Neural cell (in vitro differentiated cells): ENCODE data around the gene PPP1R15B. TPM values are rescaled to one million over a fixed set of nuclear protein-coding genes. Genes with fewer than 3 reads are reported as not detected.

Experiments
- H2AFZ ChIP-seq: fragments of 200-600, 300-800 bp; sonication (generic), shearing (Covaris generic); 2 replicates; pipeline ENCODE4 v1.6.0; 2014; ENCODE audit warnings: low read depth, mild to moderate bottlenecking, antibody characterized with exemption, low read length, moderate library complexity
- H3F3A ChIP-seq: fragments of 200-600 bp; shearing (Covaris generic); 2 replicates; pipeline ENCODE4 v1.6.1; 2016; ENCODE audit warnings: mild to moderate bottlenecking, moderate library complexity, mixed read lengths, antibody characterized with exemption, low read length; ENCODE audit not compliant: insufficient read depth, poor library complexity, severe bottlenecking
- H3K27ac ChIP-seq: fragments of 200-600, 300-800 bp; sonication (generic), shearing (Covaris generic); 2 replicates; pipeline ENCODE4 v1.5.1; 2014; ENCODE audit warnings: mild to moderate bottlenecking, low read length, moderate library complexity
- H3K27me3 ChIP-seq: fragments of 300-800, 200-600 bp; sonication (generic), shearing (Covaris generic); 2 replicates; pipeline ENCODE4 v1.6.0; 2014; ENCODE audit warnings: mild to moderate bottlenecking, low read depth, low read length, moderate library complexity; ENCODE audit not compliant: insufficient read depth
- H3K36me3 ChIP-seq: fragments of 300-800, 200-600 bp; sonication (generic), shearing (Covaris generic); 2 replicates; pipeline ENCODE4 v1.5.1; 2014; ENCODE audit warnings: mild to moderate bottlenecking, antibody characterized with exemption, low read length, moderate library complexity; ENCODE audit not compliant: insufficient read depth
- H3K4me2 ChIP-seq: fragments of 300-800, 200-600 bp; sonication (generic), shearing (Covaris generic); 2 replicates; pipeline ENCODE4 v1.6.0; 2014; ENCODE audit warnings: mild to moderate bottlenecking, low read length
- H3K4me3 ChIP-seq: fragments of 300-800, 200-600 bp; sonication (generic), shearing (Covaris generic); 2 replicates; pipeline ENCODE4 v1.5.1; 2014; ENCODE audit warnings: mild to moderate bottlenecking, low read length, moderate library complexity
- H3K79me2 ChIP-seq: fragments of 200-600 bp; shearing (Covaris generic); replicated peaks from 2 replicates; pipeline ENCODE4 v1.6.0; 2014; ENCODE audit warnings: mild to moderate bottlenecking, low read length, moderate library complexity; ENCODE audit not compliant: insufficient read depth
- H3K9ac ChIP-seq: fragments of 300-800, 200-600 bp; sonication (generic), shearing (Covaris generic); 2 replicates; pipeline ENCODE4 v1.6.1; 2016; ENCODE audit warnings: mild to moderate bottlenecking, low read length, mixed read lengths
- H3K9me2 ChIP-seq: fragments of 200-600 bp; shearing (Covaris generic); 2 replicates; pipeline ENCODE4 v1.6.1; 2016; ENCODE audit warnings: mild to moderate bottlenecking, low read length, mixed read lengths; ENCODE audit not compliant: insufficient read depth
- H3K9me3 ChIP-seq: fragments of 200-600, 300-800 bp; sonication (generic), shearing (Covaris generic); 2 replicates; pipeline ENCODE4 v1.6.1; 2016; ENCODE audit warnings: mild to moderate bottlenecking, mixed run types, low read length, moderate library complexity, mixed read lengths
- H4K20me1 ChIP-seq: fragments of 200-600 bp; shearing (Covaris generic); 2 replicates; pipeline ENCODE4 v1.6.1; 2016; ENCODE audit warnings: mild to moderate bottlenecking, mixed run types; ENCODE audit not compliant: insufficient read depth
- EP300 ChIP-seq: fragments of 450-650 bp; conservative IDR thresholded peaks from 2 replicates; pipeline ENCODE4 v1.6.1; 2014; ENCODE audit warnings: antibody characterized with exemption, mild to moderate bottlenecking, moderate library complexity; ENCODE audit not compliant: poor library complexity, severe bottlenecking
- EZH2 ChIP-seq: fragments of 200-600, 300-800 bp; shearing (Covaris generic), sonication (generic); IDR thresholded peaks from 2 replicates; pipeline ENCODE4 v1.6.1; 2014; ENCODE audit warnings: antibody characterized with exemption, low read length, borderline replicate concordance, mild to moderate bottlenecking; ENCODE audit not compliant: insufficient read depth, poor library complexity, severe bottlenecking
- MXI1 ChIP-seq: fragments of 450-650 bp; conservative IDR thresholded peaks from 2 replicates; pipeline ENCODE4 v1.6.1; 2014; ENCODE audit warnings: antibody characterized with exemption, mild to moderate bottlenecking; ENCODE audit not compliant: poor library complexity, severe bottlenecking
- POLR2AphosphoS5 ChIP-seq: IDR thresholded peaks from 2 replicates; pipeline ENCODE4 v1.6.1; 2012
- RAD21 ChIP-seq: fragments of 450-650 bp; conservative IDR thresholded peaks from 2 replicates; pipeline ENCODE4 v1.6.1; 2014; ENCODE audit warnings: antibody characterized with exemption, mild to moderate bottlenecking, moderate library complexity
- REST ChIP-seq: IDR thresholded peaks from 2 replicates; pipeline ENCODE4 v1.6.1; 2012; ENCODE audit warnings: borderline replicate concordance
- SMC3 ChIP-seq: fragments of 450-650 bp; conservative IDR thresholded peaks from 2 replicates; pipeline ENCODE4 v1.6.1; 2014; ENCODE audit warnings: antibody characterized with exemption, mild to moderate bottlenecking, moderate library complexity; ENCODE audit not compliant: poor library complexity
- TAF1 ChIP-seq: IDR thresholded peaks from 2 replicates; pipeline ENCODE4 v1.6.1; 2012; ENCODE audit warnings: low read depth
- polyA plus RNA-seq: library from polyadenylated mRNA; depleted of rRNA; stranded (reverse); fragments of >200 nt; gene quantifications from 2 replicates; pipeline ENCODE4 v1.2.3, GENCODE V29; 2014
- TF ChIP-seq, protein P1 (sequence below): fragments of 450-650 bp; IDR thresholded peaks from 2 replicates; pipeline ENCODE4 v1.5.1; 2014; ENCODE audit warnings: antibody characterized with exemption, mild to moderate bottlenecking, moderate library complexity; ENCODE audit not compliant: poor library complexity, severe bottlenecking

The PPP1R15B gene
- polyA plus RNA-seq, 1 donor from 2014 or later = 30.1 TPM

- no peaks in the 10 kb centered on the region for H3K9me2 ChIP-seq
- no peak overlapping the region for H3K9ac ChIP-seq
- H3K4me2 ChIP-seq = no peak overlapping the region
- H3F3A ChIP-seq = no peaks in the 10 kb centered on the region
- TF ChIP-seq RAD21 = no peak
- H3K9me3 ChIP-seq = no peaks in the 10 kb centered on the region
- no peak overlapping the region for H3K4me3 ChIP-seq
- no peak overlapping the region for H2AFZ ChIP-seq
- peaks cover 15% of the 10 kb centered on the region for H3K36me3 ChIP-seq
- no peak overlapping the region for H3K27ac ChIP-seq
- no peaks in the 10 kb centered on the region for H3K27me3 ChIP-seq
- H4K20me1 ChIP-seq = no peaks in the 10 kb centered on the region
- no peaks in the 10 kb centered on the region for H3K79me2 ChIP-seq
These were observed 14.9 kb upstream of the PPP1R15B start for GRCh38 chr1:204426474-204426873.

- no peaks in the 10 kb centered on the region for H3K27me3 ChIP-seq
- no peak overlapping the region for H2AFZ ChIP-seq
- H4K20me1 ChIP-seq = no peaks in the 10 kb centered on the region
- H3K9me3 ChIP-seq = no peaks in the 10 kb centered on the region
- no peaks in the 10 kb centered on the region for H3K9me2 ChIP-seq
- peaks cover 16% of the 10 kb centered on the region for H3K36me3 ChIP-seq
- TF ChIP-seq EZH2 = no peak
- TF ChIP-seq POLR2AphosphoS5 = no peak
- TF ChIP-seq, protein P1, sequence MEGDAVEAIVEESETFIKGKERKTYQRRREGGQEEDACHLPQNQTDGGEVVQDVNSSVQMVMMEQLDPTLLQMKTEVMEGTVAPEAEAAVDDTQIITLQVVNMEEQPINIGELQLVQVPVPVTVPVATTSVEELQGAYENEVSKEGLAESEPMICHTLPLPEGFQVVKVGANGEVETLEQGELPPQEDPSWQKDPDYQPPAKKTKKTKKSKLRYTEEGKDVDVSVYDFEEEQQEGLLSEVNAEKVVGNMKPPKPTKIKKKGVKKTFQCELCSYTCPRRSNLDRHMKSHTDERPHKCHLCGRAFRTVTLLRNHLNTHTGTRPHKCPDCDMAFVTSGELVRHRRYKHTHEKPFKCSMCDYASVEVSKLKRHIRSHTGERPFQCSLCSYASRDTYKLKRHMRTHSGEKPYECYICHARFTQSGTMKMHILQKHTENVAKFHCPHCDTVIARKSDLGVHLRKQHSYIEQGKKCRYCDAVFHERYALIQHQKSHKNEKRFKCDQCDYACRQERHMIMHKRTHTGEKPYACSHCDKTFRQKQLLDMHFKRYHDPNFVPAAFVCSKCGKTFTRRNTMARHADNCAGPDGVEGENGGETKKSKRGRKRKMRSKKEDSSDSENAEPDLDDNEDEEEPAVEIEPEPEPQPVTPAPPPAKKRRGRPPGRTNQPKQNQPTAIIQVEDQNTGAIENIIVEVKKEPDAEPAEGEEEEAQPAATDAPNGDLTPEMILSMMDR = no peak
- no peak for TF ChIP-seq TAF1
- no peak for TF ChIP-seq SMC3
- TF ChIP-seq MXI1 = no peak
- no peak for TF ChIP-seq RAD21
- no peak for TF ChIP-seq EP300
- no peak overlapping the region for H3K27ac ChIP-seq
- no peak overlapping the region for H3K9ac ChIP-seq
- no peak overlapping the region for H3K4me2 ChIP-seq
- no peak overlapping the region for H3K4me3 ChIP-seq
- no peaks in the 10 kb centered on the region for H3K79me2 ChIP-seq
- H3F3A ChIP-seq = no peaks in the 10 kb centered on the region
These were observed 14.4 kb upstream of the PPP1R15B start for GRCh38 chr1:204426035-204426436.

- no peak overlapping the region for H3K27ac ChIP-seq
- no peak overlapping the region for H3K4me2 ChIP-seq
- H2AFZ ChIP-seq = no peak overlapping the region
These were observed 13.0 kb upstream of the PPP1R15B start for GRCh38 chr1:204424621-204425020.

More at GRCh38 chr1:204424621-204425020, 13.0 kb upstream of the PPP1R15B start:
- Histone ChIP-seq H3K4me3 (no peak overlapping the region), H3K79me2 (no peaks in the 10 kb centered on the region), H3F3A (no peaks in the 10 kb centered on the region), H3K9me3 (no peaks in the 10 kb centered on the region), H3K9ac (no peak overlapping the region), H4K20me1 (no peaks in the 10 kb centered on the region), H3K9me2 (no peaks in the 10 kb centered on the region), H3K27me3 (no peaks in the 10 kb centered on the region), H3K36me3 (peaks cover 16% of the 10 kb centered on the region)
- TF ChIP-seq, protein P1 = no peak
- TF ChIP-seq POLR2AphosphoS5 = no peak
- no peak for TF ChIP-seq RAD21
- TF ChIP-seq REST = no peak
- TF ChIP-seq EP300 = no peak
- no peak for TF ChIP-seq EZH2
- no peak for TF ChIP-seq SMC3
- no peak for TF ChIP-seq MXI1
- TF ChIP-seq TAF1 = no peak
